SKM-1 (cell line): Measurements from ENCODE around the gene GTSE1.

Experiments
- DNase-seq: peaks from one replicate; lab custom pipeline; 2025; ENCODE audit not compliant: unreplicated experiment; lab: John Stamatoyannopoulos, UW

Gene GTSE1

DNA sequence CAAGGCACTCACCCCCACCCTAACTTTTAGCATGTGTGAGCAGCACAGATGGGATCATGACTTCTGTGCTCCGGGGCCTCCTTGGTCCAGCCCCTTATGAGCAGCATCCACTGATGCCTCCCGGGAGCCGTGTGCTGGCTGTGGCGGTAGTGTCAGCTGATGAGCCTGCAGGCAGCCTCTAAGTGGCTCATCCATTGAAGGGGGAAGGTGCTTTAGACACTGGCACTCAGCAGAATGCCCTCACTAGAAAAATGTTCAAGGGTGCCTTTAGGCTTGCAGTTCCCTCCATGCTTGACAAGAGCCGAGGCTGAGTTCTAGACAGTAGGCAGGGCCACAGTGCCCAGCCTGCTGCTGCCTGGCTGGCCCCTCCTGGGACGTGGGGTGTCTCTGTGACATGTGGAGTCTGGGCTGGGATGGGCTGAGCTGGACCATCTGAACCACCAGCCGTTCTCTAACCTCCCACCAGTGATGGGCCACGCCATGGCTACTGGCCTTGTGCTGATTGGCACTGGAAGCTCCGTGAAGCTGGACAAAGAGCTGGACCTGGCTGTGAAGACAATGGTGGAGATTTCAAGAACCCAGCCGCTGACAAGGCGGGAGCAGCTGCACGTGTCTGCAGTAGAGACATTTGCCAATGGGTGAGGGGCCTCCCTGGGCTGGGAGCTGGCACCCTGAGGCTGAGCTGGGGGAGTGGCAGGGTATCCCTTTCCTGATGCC is 23.1 kb upstream of the GTSE1 start:
- DNase-seq = no peak

DNA sequence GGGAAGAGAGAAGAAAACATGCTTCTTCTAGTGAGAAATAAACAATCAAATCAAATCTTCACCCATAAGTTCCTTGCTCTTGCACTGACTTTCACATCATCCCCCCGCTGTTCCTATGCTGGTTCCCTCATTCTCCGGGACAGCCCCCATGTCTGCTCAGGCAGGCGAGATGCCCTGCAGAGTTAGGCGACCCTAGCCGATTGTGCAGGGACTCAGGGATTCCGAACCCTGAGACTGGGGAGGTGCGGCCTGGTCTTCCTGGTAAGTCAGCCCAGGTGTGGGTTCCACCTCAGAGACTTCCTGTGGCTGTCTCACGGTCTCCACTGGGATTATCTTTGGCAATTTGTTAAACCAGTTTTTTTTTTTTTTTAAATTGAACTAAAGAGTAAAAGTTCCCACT is 22.3 kb upstream of the GTSE1 start:
- DNase-seq = no peak

DNA sequence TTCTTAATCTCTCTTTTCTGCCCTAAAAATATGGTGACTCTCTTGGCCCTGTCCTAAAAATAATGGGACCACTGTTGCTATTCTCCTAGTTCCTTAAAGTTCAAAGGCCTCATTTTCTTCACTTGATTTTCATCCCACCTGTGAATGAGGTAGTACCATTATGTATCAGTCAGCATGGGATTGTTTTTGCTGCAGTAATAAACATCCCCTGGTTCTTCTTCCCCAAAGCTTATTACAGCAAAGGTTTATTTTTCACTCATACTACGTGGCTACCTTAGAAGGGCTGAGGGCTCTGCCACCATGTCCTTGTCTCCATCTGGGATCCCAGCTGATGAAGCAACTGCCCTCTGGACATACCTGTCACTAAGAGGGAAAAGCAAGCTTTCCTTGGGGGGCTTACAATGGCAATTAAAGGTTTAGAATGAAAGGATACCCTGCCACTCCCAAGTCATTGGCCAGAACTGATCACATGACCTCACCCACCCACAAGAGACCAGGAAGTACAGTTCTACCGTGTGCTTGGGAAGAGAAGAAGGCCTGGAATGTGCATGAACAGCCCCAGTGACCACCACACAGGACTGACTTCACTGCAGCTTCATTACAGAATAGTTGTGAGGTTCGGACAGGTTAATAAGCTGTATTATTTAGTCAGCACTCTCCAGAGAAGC is 21.1 kb upstream of the GTSE1 start:
- DNase-seq = no peak

DNA sequence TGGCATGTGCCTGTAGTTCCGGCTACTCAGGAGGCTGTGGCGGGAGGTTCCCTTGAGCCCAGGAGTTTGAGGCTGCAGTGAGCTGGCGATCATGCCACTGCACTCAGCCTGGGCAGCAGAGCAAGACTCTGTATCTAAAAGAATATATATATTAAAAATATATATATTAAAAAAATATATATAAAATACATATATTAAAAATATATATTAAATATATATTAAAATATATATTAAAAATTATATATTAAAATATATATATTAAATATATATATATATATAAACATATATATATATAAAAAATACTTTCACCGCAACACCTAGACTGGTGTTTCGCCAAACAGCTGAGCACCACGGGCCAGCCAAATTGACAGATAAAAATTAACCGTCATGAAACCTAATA is 20.1 kb upstream of the GTSE1 start:
- DNase-seq = no peak

DNA sequence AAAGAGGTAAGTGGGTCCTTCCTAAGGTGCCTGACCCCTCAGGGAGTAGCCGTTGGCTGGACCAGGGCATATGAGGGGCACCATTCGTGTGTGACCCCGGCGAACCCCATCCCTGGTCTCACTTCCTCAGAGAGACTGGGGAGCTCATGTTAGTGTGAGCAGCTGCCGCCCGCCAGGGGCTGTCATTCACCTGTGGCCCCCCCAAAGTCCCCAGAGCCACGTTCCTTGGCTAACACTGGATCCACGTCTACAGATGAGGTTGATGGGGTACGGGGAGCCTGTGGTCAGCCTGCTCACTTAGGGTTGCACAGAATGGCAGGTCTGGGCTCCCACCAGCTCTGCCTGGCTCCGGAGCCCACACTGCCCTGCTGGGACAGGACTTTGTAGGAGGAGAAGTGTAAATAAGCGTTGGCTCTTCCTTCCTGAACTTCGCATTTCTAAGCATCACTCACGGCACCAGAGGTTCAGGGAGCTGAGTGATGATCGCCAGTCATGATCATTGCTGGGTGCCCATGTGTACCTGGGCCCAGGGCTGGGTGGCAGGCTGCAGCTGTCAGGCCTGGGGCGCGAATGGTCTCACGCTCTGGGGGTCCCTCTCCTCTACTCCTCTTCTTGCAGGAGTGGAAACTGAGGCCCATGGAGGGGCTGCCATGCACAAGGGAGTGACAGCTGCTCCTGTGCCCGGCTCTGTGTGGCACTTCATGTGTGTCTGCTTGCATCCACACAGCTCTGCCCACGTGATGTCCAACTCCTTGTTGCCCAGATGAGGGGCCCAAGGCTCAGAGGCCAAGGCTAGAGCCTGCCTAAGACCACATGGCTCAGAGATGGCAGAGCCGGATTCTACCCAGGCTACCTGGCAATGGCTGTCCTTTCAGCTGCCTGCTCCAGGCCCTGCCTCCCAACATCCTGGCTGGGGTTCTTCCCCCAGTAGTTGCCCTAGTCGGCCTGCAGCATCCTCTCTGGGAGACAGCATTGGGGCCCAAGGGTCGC is 17.7 kb upstream of the GTSE1 start:
- DNase-seq = no peak

DNA sequence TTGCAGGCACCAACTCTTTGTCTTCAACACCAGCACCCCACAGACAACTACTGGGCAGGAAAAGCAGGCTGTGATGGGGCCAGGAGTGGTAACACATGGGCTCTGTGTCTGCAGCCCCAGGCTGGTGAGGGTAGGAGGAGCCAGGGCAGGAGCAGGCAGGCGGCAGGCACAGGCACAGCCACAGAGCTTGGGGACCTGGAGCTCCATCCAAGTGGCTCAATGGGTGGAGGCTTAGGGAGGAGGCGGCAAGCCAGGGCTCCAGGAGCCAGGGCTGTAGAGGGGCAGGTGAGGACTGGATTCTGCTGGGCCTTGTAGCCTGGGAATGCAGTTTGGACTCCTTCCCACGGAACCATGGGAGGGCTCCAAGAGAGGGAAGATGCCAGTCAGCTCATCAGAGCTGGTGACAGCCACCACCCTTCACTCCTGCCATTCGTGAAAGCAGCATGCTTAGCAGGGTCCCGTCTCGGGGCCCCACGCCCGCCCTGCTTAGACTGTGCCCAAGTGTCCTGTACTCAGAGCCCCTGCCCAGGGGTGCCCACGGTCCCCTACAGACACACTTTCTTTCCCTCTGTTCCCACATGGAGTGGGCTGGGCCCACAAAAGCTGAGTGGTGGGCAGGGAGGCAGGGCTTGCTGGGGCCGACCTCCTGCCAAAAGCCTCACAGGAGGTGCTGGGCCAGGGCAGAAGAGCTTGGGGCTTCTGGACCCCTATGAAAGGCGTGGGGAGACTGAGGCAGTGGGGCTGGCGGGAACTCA is 16.4 kb upstream of the GTSE1 start:
- no peak for DNase-seq

DNA sequence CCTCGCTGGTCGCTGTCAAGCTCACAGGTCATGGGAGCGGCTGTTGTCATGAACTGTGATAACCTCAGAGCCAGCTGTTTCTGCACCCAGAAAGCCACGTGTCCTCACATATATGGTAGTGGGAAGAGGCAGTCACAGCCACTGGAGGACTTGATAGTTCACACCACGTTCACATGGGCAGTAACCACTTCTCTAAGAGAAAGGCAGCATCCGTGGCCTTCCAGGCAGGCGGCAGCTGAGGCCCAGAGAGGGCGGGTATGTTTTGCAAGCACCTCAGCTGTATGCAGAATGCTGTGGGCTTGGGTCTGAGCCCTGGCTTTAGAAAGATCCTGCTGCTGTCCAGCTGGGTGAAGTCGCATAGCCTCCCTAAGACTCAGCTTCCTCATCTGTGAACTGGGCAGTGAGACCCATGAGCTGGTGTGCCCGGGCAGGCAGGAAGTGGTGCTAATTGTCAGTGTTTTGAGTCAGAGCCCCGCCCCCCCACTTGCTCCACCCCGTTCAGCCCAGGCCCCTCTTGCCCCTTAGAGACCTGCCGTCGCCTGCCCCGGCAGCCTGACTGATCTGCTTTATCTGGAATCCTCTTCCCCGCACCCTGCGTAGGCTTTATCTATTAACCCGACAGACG is 15.6 kb upstream of the GTSE1 start:
- DNase-seq = no peak

DNA sequence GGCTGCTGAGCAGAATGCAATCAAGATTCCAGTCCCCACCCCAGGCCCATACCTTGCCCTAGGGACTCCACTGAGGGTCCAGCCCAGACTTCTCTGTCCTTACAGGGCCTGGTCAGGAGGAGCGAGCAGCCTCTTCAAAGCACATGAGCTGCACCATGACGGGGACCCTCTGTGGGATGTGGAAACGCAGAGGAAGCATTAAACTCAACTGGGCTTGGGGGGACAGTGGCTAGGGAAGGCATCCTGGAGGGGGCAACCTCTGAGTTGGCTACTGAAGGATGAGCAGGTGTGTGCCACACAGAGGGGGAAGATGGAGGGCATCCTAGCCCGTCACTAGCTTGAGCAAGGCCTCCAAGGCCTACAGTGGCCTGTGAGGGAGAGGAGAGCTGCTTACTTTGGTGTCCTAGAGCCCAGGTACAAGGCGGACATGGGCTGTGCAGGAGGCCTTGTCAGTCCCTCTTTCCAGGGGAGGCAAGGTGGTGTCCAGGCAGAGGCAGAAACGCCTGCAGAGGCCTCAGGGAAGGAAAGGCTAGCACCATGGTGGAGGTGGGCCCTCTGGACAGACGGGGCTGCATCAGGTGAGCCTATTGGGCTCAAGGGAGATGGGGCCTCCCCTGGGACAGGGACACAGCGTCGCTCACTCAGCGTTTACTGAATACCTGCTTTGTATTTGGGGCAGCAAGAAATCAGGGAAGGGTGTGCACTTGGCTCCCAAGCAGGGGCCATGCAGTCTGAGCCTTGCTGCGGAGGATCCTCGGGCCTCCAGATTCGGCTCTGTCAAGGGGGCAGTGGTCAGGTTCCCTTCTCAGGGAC is 14.6 kb upstream of the GTSE1 start:
- DNase-seq = no peak

DNA sequence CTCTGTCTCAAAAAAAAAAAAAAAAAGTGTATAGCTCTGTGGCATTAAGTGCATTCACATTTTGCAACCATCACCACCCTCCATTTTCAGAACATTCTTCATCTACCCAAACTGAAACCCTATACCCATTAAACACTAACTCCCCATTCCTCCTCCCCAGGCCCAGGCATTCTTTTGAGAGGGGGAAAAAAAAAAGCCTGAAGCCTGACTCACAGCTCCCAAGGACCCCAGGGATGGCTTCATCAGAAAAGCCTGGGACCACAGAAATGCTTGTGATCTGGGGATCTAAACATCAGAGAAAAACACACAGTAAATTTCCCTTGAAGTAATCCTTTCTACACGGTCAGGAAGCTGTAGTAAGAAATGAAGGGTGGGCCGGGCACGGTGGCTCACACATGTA is 10.7 kb upstream of the GTSE1 start:
- no peak for DNase-seq

DNA sequence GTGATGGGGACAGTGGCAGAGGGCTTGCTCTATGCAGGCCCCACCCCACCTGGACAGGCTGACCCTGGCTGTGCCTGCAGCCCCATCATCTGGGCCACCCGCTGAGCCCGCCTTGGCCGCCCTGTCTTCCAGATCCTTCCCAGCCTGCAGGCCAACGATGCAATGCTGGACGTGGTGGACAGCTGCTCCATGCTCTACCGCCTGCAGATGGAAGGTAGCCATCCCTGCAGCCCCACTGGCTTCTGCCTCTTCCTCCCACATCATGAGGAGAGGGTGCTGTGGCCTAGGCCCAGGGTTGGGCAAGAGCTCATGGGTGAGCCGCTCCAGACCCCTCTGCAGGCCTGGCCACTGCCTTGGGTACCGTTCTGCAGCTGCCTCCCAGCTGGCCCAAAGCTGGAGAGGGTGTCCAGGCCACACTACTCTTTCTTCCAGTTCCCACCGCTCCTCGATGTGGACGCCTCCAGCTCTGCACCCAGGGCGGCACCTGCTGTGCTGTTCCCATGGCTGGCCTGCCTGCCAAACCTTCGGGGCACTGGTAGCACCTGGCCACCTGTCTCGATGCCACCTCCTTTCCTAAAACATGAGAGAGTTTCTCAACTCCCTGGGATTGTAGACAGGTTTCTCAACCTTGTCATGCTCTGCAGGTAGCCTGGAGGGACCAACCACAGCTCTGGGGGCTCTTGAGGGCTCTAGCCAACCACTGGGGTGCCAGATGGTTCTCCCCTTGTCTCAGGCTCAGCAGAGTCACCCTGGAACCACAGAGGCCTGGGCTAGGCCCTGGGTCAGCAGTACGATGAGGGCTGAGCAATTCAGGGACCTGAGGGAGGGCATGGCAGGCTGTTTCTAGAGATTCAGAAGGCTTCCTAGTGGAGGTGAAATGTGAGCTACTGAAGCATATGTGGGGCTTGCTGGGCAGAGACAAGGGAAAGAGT is 9.5 kb upstream of the GTSE1 start:
- no peak for DNase-seq

DNA sequence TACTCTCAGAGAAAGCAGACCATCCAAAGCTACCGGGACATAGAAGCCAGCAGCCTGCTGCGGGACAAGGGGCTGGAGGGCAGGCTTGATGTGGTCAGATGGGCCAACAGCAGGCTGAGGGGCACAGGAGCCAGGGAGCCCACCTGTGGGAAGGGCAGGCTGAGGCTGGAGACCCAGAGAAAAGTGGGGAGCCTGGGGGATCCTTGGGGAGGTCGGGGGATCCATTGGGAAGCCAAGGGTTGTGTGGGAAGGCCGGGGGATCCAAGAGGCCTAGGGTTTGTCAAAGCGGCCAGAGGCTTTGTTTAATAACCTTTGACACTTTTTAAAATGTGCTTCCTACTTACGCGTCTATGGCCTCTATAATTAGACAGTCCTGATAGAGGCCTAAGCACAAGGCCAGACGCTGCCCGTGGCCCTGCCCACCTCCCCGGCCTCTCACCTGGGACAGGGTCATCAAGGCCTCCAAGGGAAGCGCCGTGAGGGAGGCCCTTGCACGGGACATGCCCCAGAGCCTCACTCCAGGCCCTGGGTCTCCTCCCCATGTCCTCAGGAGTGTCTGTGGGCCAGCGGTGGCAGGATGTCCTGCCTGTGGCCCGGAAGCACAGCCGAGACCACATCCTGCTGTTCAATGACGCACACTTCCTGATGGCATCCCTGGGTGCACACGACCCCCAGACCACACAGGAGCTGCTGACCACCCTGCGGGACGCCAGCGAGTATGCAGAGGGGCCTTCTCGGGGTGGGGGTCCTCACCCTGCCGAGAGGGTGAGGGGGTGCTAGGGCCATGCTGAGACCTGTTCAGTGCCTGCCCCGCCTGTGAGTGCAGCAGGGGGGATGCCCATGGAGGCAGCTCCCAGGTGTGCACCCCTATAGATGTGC is 8.6 kb upstream of the GTSE1 start:
- DNase-seq = no peak

DNA sequence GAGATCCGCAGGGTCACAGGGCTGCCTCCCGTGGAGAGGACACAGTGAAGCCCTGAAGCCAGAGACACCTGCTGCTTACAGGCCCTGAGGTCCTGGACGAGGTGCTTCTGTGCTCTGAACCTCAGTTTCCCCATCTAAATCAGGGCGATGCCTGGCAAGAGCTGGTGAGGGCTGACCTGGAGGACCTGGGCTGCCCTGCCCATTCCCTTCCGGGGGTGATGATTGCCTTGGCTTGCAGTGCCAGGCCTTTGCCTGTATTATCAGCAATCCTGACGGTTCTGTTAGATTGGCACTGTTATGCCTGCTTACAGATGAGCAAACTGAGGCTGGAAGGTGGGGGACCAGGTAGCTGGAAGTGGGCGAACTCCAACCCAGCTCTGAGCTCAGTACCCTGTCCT is 7.8 kb upstream of the GTSE1 start:
- DNase-seq = no peak

DNA sequence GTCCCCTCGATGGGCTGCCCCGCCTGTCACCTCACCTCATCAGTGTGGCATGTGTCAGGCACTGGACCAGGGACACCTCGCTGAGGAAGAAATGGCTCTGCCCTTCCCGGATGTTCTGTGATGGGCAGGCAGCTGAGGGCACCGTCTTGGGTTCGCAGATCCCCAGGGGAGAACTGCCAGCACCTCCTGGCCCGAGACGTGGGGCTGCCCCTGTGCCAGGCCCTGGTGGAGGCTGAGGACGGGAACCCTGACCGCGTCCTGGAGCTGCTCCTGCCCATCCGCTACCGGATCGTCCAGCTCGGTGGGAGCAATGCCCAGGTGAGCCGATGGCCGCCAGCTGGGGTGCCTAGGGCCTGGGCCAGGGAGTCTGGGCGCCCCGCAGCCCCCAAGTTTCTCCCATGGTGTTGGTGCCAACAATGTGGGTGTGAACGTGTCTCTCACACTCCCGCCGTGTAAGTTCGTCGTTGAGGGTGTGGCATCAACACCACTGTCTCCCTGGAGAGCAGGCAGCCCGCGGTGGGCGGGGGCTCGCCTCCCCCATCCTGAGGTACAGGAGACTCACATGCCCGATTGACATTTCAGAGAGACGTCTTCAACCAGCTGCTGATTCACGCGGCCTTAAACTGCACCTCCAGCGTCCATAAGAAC is 7.3 kb upstream of the GTSE1 start:
- no peak for DNase-seq

DNA sequence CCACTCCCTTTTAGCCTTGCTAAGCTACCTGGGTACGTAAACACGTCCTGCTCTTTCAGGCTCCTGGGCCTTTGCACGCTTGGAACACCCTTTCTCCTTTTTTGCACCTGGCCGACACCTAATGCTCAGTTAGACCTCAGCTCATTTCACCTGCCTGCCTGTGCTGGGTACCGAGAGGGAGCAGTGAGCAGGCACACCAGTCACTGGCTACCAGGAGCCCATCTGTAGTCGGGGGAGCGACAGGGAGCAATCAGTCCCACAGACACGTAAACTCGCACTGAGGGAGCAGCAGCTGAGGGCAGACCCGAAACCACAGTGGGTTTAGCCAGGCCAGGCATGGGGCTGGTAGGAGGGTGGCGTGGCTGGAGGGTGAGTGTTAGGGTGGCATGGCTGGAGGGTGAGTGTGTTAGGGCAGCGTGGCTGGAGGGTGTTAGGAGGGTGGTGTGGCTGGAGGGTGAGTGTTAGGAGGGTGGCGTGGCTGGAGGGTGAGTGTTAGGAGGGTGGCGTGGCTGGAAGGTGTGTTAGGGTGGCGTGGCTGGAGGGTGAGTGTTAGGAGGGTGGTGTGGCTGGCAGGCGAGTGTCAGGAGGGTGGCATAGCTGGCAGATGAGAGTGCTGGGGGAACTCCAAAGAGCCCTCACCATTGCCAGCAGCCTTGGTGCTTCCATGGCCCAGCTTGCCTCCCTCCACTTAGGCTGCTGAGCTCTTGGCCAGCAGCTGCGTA is 6.4 kb upstream of the GTSE1 start:
- no peak for DNase-seq

DNA sequence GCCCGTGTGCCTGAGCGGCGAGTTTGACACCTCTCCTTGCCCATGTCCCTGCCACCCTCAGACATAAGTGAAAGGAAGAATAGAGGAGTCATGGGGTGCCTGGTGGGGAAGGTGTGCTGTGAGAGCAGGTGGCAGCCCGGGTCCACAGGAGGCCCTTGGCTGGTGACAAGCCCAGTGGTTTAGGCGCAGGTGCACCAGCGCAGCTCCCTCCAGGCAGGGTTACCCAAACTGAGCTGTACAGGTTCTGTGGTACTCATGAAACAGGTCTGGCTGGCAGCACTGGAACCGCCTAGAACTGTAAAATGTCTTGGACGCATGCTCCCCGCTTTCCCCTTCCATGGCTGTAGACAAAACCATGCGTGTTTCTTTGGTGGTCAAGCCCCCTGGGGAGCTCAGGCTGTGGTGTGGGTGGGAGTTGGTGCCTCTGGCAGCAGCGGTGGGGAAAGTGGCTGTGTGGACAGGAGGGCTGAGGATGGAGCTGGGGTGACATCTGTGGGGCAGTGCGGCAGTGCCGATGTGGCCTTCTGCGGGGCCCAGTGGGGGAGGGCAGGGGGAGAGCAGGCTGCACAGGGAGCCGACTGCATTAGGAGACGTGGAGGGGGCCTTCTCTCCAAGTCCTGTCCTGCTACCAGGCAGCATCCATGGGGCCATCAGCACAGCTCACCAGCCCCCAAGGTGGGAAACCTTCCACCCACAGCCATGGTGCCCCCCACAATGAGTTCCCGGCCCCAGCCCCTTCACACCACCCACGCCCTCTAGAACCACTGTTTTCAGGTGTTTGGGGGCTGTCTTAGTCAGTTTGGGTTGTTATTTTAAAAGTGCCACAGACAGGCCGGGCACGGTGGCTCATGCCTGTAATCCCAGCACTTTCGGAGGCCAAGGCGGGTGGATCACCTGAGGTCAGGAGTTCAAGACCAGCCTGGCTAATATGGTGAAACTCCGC is 5.6 kb upstream of the GTSE1 start:
- DNase-seq = no peak
